HG03378 (cell line): ENCODE data around the gene RRP36.
"Not testable (repeated sequence)": the region's sequence is repeated elsewhere in the genome, so short reads cannot be mapped to it uniquely, and the experiment has no call there.

Experiments used
- ATAC-seq: cut with Tn5 transposase; IDR thresholded peaks from one replicate; pipeline ENCODE4 v1.9.1; 2021; ENCODE audit warnings: mild to moderate bottlenecking, moderate library complexity; ENCODE audit not compliant: unreplicated experiment

The RRP36 gene, protein sequence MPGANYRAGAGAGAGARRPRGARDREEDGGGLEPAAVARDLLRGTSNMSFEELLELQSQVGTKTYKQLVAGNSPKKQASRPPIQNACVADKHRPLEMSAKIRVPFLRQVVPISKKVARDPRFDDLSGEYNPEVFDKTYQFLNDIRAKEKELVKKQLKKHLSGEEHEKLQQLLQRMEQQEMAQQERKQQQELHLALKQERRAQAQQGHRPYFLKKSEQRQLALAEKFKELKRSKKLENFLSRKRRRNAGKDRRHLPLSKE

DNA sequence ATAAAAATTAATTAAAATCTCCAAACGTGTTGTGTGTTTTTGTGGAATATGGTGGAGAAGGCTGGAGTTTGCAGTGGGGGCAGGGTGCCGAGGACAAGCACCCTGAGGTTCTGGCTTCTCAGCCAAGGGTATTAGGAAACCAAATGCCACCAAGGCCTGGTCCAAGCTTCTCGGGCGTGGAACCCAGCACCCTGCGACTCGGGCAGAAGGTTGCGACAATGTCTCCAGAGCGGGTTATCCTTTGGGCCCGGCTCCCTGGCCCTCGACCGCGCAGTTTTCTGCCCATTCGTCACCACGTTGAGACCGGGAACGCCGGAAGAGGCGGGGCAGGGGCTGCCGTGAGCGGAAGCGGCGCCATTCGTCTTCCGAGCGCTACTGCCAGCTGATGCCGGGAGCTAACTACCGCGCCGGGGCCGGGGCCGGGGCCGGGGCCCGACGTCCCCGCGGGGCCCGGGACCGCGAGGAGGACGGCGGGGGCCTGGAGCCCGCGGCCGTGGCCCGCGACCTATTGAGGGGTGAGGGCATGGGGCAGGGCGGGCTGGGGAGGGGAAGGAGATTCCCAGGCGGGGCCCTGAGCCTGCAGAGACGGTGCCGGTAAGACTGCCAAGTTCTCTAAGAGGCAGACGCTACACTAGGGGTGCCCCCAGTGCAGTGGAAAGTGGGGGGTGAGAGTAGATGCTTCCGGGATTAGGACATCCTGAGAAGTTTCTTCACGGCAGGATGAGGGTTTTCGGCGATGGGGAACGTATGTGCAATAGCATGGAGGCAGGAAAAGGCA, at the start of gene RRP36:
Gene RRP36 (plus strand): TSS at position 354 of the 778 bp plus-strand sequence. CDS start 32 bp downstream, at position 386.
- ATAC-seq, result no peak

DNA sequence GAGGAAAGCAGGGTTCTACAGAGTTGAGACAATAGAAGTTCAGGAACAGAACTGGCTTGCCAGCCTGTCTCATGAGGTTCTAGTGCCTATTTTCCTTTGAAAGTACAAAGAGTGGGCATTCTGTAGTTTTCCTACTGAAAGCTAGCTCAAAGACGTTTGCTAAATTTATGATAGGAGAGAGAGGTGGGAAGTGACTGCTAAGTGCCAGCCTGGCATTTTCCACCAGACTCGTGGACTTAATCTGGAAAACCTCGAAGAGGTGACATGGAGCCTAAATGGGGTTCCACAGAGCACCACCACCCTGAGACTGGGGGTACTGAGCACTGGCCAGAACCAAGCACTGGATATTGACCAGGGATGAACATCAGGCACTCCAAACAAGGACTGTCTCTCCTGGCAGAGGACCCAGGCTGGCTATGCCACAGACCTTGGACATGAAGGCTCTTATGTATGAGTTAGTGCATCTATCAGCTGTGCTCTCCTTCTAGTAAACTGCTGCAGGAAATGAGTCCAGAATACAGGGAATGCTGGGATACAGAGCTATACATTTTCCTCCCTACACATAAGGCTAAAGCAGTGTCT, 49.6 kb upstream of the RRP36 start:
- no peak for ATAC-seq

DNA sequence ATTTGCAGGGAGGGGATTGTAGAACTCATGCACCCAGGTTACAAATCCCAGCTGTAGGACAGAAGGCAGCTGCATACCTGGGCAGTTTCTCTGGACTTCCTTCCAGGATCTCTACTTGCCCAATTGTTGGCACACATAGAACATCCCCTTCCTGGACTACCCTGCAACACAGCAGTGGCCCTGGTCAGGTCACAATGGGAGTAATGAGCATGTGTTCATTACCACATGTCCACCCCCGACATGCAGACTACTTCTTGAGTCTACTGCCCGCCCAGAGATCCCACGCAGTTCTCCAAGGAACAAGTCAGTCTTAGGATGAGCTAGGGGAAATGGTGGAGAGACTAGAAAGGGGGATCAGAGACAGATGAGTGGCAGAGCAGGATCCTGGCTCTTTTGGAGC, 47.5 kb upstream of the RRP36 start:
- no peak for ATAC-seq

DNA sequence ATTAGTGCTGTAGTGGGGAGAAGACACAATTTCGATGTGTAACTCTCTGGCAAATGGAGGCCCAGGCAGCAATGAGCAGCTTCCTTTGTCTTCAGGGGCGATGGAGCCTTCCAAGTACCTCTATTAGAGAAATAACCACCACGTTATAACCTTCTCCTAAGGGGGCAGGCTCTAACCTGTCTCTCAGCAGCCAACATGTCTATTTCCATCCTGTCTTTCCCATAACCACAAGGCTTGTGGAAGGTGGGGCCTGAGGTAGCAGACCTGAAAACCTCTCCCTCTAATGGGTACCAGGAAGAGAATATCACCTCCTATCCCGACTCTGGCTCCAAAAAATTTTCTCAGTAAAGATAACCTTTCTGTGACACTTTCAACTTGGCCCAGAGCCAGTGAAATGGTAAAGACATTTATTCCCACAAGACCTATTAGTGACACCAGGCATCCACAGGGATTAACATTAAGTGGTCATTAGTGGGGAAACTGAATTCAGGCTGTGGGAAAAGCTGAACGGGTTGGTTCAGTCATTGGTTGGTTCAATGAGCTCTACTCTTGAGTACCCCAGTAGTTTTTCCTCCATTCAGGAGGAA, 46.4 kb upstream of the RRP36 start:
- no peak for ATAC-seq

DNA sequence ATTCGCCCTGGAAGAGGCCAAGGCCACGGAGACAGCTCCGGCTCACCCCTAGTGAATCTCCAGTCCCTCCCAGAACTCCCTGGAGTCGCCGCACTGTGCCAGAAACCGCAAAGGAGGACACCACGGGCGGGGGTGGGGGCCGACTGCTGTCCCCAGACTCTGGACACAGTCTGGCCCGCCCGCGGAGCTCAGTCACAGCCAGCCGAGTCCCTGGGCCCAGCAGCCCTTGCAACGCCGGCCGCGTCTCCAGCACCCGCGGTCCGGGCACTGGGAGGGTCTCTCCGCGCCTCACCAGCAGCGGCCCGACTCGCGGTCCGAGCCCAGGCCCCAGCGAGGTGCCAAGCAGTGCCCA, 43.0 kb upstream of the RRP36 start:
- no peak for ATAC-seq

DNA sequence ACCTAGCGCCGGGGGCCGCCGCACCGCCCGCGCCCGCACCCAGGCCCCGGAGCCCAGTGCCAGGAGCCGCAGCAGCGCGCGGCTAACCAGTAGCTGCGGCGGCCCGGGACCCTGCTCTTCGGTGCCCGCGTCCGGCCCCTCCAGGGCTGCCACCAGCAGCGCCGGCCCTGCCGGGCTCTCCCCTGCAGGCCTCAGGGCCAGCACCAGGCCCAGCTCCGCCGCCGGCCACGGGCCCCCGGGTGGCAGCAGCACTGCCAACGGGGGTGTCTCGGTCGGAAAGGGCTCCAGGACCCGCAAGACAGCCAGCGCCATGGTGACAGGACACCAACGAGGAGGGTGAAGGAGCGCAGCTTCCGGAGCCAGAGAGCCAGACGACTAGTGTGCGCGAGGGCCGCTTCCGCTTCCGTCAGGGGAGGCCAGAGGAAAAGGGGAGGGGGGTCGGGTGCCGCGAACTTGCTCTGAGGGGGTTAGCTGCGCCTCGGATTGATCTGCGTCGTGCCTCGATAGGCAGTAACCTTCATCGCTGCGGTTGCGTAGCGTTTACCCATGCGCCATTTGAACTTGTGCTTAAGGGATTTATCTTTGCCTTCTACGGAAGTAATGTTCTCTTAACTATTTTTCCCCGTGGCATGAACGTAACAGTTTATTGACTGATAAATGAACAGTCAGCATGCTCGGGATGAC, 42.4 kb upstream of the RRP36 start, which contains the start of gene PEX6:
Gene PEX6 (minus strand): TSS at position 343 of the 684 bp plus-strand sequence. CDS start 31 bp downstream, at position 312.
- ATAC-seq, result peak; percentile 61

DNA sequence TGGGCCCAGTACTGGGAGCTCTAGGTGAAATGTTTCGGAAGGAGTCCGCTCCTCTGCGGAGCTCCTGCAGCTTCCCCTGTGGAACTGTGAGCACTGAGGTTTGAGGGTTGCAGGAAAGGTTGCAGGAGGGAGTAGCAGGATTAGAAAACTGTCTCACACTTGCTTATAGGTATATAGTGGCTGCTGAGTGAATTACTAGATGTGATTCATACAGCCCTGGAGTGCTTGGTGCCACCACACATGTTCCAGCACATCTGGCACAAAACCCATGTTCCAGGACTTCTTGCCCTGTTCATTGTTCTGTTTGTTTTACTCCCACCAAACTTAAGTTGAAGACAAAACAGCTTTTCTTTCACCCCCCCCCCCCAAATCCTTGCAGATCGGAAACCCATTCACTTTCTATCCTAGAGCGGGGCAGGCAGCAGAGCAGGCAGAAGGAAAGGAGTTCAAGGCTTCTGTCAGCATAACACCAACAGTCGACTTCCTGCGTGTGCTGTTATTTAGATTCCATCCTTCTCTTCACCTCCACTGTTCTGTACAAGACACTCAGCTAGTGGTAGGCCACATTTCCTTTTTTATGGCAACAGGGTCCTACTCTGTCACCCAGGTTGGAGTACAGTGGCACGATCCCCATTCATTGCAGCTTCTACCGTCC, 41.8 kb upstream of the RRP36 start:
- ATAC-seq, result peak; percentile 5

DNA sequence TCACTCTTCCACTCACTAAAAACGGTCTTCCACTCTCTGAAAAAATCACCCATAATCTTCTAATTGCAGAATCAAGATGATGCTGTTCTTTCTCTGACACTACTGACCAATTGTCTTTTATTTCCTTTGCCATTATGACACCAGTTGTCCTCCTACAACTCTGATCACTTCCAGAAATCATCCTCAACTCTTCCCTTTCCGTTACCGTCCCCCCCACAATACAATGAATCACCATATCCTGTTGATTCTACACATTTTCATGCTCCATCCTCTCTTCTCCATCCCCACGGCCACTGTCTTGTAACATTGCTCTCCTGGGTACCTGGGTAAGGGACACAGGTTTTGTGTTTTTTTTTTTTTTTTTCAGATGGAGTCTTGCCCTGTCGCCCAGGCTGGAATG, 39.6 kb upstream of the RRP36 start:
- no peak for ATAC-seq

DNA sequence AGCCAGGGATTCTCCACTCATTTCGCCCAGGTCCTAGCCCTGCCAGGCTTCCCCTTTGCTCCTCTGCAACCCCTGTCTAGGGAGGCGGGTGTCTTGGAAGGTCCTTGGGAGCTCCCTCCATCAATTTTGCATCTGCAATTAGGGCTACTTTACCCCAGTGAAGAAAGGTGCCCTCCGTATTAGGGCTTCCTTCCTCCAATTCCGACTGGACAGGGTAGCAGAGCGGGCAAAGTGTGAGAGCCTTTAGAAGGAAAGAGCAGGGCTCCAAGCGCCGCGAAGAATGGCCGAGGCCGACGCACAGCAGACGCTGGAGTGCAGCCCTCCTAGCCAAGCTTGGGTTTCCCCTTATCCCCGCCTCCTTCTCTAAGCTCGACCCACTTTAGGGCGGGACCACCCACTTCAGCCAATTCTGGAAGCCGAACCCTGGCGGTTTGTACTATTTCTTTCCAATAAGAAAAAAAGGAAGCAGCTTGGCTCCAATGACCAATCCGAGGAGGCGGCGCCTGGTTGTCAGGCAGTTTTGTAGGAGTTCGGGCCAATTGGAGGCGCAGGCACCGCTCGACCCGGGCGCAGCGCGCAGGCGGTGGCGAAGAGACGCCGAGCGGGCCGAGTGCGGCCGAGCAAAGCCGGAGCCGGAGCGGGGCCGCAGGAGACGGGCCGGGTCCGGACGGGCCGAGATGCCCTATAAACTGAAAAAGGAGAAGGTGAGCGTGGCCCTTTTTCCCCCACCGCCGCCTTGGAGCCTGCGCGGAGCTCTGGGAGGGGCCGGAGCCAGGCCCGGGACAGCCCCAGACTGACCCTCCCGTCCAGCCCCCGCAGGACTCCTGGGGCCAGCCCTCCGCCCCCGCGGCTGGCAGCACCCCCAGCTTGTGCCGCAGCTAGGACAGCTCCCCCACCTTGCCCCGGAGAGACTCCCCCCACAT, 37.2 kb upstream of the RRP36 start, which contains the start of gene PPP2R5D:
Gene PPP2R5D (plus strand): TSS at position 570 of the 923 bp plus-strand sequence. CDS start 108 bp downstream, at position 678.
- peak; percentile 85 for ATAC-seq

DNA sequence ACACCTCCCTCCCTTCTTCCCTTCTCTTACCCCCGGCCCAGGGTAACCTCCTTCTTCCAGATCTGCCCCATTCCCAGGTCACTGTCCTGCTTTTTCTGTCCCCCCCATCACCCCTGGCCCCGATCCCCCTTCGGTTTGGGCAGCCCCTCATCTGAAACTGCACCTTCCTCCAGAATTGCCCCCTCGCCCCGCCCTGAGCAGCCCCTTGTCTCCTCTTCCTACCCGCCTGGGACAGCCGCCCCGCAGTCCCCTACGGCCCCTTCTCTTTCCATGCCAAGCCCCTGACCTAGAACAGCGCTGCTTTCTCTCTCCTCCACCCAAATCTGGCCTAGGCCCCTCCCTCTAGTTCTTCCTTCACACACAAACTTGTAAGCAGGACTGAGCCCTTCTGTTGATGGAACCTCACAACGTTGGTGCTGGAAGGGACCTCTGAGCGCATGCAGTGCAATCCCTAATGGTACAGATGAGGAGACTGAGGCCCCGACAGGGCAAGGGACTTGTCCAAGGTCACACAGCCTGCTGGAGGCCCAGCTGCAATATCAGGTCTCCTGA, 36.4 kb upstream of the RRP36 start:
- no peak for ATAC-seq

DNA sequence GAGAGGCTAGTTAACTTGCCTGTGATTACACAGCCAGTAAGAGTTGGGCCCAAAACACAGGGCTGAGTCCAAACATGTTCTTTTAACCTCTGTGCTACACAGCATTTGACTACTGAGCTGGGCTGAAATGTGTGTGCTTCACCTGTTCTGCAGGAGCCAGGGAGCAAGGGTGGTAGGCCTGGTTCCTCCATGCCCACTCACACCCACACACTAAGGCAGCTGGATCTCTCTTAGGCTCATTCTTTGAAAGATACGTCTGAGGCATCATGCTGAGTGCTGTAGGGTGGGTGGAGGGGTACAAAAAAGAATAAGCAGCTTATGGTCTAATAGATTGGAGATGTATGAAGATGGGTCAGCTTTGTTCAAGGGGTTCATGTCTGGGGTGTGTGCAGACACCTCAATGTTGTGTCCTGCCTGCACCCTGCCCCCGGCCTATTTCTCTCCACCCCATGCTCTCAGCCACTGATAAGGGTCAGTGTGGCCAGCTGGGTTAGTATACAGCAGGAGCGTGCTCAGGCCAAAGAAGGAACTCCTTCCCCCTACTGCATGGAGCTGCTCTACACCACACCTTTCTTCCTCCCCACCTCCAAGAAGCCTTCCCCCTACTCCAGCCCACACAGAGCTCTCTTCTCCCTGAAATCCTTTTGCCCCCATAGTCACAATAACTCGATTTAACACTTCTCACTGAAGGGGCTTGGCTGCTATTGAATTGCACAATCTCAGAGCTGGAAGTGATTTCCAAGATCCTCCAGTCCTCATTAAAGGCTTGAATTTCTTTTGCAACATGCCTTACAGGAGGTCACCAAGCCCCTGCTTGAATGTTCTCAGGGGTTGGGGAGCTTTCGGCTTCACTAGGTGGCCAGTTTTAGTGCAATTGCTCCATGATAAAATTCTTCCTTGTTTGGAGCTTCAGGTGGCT, 33.6 kb upstream of the RRP36 start:
- ATAC-seq, result no peak

DNA sequence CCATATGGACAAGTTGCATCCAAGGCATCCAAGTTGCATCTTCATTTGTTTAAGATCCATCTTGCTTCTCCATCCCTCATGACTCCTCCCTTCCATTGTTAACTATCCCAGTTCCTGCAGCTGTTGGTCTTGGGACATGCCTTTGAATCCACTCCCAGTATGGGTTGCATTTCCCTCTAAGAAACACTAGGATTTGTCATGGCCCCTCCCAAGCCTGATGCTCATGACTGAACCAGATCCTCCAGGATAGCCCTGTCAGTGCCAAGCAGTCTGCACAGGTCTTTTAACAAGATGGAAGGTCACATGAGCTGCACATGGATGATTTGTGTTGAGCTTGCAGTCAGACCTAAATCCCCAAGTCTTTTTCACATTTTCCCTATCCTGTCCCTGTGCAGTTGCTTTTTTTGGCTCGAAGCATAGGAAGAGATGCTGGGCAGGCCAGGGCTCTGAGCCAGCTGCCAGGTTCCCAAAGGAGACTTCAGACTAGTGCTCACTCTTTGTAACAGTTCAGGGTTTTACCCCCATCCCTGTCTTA, 32.9 kb upstream of the RRP36 start:
- ATAC-seq, result no peak

DNA sequence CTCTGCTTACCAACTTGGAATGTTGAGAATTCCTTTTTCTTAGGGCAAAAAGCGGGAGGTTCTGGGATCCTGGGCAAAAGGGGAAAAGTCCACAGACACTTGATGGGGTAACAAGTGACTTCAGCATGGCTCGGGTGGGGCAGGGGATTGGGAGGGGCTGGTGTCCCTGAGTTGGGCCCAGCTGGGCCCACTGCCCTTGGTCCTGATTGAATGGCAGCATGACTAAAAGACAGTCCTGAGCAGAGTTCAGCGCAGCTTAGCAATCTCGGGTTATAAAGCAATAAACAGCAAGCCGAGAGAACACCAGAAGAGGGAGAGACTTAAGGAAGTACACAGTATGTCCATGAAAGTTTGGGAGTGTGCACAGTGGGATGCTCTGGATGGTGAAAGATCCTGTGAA, 31.5 kb upstream of the RRP36 start:
- no peak for ATAC-seq

DNA sequence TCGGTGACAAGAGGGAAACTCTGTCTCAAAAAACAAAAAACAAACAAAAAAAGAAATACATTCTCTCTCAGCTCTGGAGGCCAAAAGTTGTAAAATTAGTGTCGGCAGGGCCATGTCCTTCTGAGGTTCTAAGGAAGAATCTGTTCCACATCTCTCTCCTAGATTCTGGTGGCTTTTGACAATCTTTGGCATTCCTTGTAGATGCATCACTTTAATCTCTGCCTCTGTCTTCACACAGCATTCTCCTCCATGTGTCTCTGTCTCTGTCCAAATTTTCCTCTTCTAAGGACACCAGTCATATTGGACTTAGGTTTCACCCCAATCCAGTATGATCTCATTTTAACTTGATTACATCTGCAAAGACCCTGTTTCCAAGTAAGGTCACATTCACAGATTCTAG, 28.0 kb upstream of the RRP36 start:
- ATAC-seq, result no peak

DNA sequence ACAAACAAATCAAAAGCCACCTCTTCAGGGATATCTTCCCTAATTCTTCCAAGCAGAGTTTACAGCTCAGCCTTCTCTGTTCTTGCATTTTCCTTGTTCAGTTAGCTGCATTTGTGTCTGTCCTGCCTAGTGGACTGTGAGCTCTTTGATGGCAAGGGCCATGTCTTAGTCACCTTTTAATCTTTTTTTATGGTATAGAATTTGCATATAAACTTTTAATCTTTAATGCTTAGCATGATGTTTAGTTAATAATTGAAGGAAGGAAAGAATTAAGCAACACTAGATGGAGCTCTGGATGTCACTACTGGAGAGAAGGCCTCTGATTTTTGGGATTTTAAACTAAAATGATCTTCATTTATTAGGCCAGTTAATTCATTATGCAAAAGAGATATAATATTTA, 24.9 kb upstream of the RRP36 start:
- ATAC-seq, result no peak

DNA sequence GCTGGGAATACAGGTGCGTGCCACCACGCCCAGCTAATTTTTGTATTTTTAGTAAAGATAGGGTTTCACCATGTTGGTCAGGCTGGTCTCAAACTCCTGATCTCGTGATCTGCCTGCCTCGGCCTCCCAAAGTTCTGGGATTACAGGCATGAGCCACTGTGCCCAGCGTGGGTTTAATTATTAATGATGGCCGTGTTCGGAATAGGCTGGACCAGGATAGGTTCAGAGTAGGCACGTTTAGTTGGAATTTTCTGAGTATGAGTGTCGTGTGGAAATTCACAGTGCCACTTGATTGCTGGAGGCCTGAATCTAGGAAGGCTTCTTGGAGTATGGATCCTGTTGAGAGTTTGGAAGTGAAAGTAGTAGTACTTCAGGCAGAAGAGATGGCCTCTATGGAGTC, 23.2 kb upstream of the RRP36 start:
- not testable (repeated sequence) for ATAC-seq

DNA sequence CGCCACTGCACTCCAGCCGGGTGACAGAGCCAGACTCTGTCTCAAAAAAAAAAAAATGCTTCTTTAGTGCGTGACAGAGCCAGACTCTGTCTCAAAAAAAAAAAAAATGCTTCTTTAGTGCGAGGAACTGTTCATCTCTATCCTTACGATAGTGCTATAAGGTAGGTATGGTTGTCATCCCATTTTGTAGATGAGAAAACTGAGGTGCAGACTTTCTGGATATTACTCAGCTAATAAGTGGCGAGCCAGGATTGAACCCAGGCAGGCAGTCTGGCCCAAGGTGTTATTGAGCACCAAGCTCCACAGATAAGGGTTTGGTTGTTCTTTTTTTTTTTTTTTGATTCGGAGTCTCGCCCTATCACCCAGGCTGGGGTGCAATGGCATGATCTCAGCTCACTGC, 19.6 kb upstream of the RRP36 start:
- ATAC-seq, result no peak

DNA sequence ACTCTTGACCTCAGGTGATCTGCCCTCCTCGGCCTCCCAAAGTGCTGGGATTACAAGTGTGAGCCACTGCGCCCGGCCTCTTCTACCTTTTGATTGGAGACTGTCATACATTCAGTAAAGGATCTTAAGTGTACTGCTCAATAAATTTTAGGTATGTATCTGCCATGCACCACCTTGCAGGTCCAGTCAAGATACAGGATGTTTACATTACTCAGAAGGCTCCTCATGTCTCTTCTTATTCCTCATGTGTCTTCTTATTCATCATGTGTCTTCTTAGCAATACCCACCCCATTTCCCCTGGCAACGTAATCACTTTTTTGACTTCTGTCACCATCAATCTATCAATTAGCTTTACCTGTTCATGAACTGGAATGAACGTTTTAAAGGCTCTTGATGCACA, 15.6 kb upstream of the RRP36 start:
- ATAC-seq, result no peak
